ENCODE data around the gene CFAP58.

CFAP58 gene

DNA sequence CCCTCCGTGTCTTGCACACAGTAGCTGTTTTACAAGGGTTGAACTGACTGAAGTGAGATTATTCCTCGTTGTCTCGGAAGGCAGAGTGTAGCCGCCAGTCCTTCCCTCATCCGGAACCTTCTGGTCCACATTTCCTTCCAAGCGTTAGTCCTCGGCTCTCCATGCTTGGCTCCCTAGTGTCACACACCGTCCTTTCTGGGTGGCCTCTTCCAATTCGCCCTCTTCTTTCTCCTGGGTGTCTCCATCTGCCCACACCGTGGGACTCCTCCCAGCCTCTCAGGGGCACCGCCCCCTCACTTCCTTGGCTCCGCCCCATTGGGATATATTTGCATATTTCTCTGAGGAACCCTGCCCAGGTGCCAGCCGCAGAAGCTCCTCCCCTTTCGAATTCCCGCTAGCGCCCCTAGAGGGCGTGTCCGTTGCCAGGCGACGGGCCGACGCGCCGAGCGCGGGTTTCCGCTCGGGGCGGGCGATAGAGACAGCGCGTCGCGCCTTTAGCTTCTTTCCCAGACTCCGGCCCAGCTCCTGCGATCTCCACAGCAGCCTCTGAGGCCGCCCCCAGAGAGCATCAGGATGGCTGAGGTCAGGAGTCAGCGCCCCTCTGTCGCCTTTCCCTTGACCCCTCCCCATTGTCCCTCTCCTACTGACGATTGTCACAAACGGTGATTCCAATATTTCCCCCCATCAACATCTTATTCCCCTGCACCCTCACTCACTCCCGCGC is at the start of gene CFAP58:
Gene CFAP58 (plus strand): TSS at position 509 of the 724 bp plus-strand sequence. CDS start 65 bp downstream, at position 574.
- DNase-seq, result peak; percentile 79

DNA sequence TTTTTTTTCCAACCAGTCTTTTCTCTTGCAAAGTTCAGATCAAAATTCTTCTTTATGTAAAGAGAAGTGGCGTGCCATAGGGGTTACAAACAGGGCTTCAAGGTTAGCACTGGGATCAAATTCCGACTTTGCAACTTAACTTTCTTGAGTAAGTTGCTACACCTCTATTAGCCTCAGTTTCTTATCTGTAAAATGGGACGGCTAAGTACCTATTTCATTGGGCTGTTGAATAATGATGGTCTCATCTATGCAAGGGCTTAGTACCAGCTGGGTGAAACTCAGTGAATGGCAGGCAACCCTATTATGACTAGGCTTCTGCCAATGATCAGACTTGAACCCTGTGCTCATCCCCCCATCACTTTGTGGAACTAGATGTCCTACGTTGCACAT is 49.3 kb upstream of the CFAP58 start:
- no peak for DNase-seq

DNA sequence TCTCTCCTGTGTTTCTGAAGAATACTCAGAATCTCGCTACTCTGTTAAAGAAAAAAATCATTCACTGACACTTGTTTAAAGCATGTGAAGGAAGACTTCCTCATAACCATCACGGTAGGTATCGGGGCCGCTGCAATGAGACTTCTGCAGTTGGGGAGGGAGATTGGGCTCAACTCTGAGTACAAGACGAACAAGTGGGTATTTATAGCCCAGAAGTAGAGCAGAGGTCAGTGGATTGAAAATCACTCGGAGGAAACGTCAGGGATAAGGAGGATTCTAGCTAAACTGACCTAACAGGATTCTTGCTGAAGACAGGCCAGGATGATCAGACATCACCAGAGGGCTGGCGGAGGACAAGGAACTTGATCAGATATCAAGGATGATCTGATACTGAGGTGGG is 48.7 kb upstream of the CFAP58 start:
- no peak for DNase-seq

GRCh38 chr10:104306897-104307296 is 46.7 kb upstream of the CFAP58 start:
- DNase-seq, result no peak

GRCh38 chr10:104307576-104308438 is 45.8 kb upstream of the CFAP58 start:
- DNase-seq, result no peak

DNA sequence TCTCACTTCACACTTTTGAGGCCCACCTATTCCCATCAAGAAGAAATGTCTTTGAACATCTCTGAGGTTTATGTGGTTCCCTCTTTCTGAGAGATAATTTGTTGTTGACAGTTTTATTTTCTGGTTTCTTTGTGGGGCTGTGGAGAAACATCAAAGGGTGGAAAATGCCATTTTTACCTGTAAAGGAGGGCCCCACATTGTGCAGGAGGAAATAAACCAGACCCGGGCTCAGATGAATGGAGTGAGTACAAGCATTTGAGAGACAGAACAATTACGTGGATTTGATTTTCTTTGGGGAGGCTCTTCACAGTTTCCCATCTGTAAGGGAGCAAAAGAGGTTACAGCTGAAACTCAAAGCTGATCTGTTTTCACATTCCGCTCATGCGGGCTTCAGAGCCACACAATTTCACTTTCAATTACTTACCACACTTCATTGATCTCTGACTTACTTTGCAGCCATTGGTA is 45.2 kb upstream of the CFAP58 start:
- DNase-seq, result no peak

DNA sequence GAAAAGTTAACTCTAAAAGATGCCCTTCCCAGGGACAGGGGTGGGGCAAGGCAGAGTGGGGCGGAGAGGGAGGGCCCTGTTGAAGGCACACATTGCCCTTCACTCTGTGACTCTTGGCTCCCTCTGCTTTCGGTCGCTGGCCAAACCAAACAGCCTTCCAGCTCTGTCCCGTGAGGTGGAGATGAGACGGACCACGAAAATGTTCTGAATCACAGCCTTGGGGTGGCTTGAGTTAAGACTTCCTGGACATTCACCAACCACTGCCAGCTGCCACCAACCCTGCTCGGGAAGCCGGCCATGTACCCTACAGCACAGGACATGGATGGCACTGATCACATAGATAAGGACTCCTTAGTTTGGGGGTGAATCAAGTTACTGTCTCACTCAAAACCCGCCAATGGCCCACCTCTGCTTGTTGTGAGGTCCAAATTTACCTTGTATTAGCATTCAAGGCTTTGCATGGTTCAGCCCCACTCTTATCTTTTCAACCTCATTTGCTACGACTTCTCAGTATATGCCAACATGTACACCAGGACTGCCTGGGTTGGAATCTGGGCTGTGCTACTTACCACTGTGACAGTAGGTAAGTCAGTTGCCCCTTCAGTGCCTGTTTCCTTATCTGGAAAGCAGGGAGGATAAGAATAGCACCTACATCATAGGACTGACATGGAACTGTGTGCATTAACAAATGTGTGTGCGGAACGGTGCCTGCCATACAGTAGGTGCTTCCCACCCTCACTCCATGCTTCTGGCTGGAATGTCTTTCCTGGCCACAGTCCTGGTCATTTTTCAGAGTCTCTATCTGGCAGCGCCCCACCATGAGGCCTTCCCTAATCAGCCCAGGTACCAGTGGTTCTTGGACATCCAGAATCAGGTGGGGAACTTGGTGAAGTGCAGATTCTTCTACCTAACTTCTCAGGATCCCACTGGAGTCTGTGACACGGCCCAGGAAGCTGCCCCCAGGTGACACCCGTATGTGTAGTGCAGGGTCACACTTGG is 43.4 kb upstream of the CFAP58 start:
- DNase-seq, result no peak

GRCh38 chr10:104311184-104311720 is 42.4 kb upstream of the CFAP58 start:
- DNase-seq, result no peak

DNA sequence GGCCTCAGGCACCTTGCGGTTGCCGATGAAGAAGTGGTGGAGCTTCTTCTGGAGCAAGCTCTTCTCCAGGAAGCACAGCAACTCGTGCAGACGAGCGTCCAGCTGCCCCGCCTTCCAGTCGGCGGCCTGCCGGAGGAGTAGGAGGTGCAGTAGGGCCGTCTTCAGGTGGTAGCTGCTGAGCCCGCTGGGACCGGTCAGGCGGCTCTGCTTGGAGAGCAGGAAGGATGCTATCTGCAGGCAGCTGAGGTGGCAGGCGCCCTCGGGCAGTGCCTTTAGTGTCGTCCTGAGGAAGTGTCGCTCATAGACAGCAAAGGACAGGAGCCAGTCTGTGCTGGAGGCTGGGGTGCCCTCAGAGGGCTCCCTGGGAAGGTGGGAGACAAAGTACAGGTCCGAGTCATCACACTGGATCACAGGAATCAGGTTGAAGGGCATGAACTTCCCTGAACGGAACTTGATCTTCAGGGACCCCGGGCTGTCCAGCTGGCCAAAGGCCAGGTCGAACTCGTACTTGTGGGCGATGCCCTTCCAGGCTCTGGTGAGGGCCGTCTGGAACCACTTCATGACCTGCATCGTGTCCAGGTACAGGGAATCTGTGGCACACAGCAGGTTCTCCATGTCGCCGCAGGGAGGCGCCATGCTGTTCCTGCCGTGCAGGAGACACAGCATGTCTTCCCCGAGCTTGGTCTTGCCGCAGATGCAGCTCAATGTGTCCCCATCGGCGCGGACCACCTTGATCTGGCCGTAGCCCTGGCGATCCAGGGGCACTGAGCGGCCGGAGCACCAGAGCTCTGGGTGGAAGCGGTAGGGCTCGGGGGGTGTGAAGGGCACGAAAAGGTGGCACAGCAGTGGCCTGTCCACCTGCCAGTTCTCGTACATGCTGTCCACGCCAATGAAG is 38.8 kb upstream of the CFAP58 start:
- DNase-seq, result no peak

DNA sequence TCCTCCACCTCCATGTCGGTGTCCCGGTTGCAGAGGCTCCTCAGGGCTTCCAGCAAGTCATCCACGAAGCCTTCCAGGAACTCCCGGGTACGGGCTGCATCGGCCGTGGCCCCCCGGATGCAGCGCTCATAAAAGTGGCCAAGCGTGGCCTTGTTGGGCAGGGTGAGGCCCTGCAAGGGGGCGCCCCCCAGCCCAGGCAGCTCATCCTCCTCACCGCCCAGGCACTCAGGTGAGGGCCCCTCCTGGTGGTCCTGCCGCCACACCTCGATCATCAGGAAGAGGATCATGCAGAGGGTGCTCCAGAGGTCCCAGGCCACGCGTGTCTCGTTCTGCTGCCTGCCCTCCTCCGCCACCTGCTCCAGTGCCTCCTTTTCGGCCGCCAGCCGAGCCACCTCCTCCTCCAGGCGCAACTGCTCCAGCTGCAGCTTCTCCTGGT is 38.1 kb upstream of the CFAP58 start:
- no peak for DNase-seq

GRCh38 chr10:104316321-104317099 is 37.1 kb upstream of the CFAP58 start:
- DNase-seq, result no peak

- DNase-seq, result no peak
Observed at GRCh38 chr10:104317269-104317710, 36.3 kb upstream of the CFAP58 start.

- no peak for DNase-seq
Observed at GRCh38 chr10:104317726-104318299, 35.8 kb upstream of the CFAP58 start.

DNA sequence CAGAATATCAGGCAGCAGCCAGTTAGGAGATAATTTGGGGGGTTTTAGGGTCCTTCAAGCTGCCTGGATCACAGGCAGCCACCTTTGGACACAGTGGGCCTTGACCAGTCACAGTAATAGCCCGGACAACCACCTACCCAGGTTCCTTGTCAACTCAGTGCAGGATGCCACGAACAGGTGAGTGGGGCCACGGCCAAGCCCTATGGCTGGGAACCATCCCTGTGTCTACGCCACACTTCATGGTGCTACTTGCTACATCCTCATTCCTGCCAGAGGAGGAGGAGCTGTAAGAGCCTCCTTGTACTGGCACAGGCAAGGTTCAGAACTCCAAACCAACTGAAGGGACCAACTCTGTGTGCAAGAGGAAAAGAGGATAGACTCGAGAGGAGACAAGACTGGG is 35.3 kb upstream of the CFAP58 start:
- no peak for DNase-seq

GRCh38 chr10:104318810-104319741 is 34.6 kb upstream of the CFAP58 start:
- no peak for DNase-seq

- no peak for DNase-seq
Observed at GRCh38 chr10:104321226-104321625, 32.4 kb upstream of the CFAP58 start.

GRCh38 chr10:104321725-104322415 is 31.8 kb upstream of the CFAP58 start:
- DNase-seq, result no peak

- DNase-seq, result peak; percentile 61
Observed at GRCh38 chr10:104322416-104322782, 31.2 kb upstream of the CFAP58 start.

Data from NCI-H526 treated with DMSO at 0.1 percent for 48 hours (cell line).